T-helper 1 cell treated with Interleukin-12 subunit alpha and Interleukin-12 subunit beta and Interleukin-4 antibody, amounts not matched to agents 30 ng/mL and 1 ng/mL, for 36 hours (primary cell): ENCODE data around the gene CDH13. TPM values are rescaled to one million over a fixed set of nuclear protein-coding genes. Genes with fewer than 3 reads are reported as not detected.

ENCODE experiments used
- intact Hi-C: fragments of 100-400 bp; cut with micrococcal nuclease; formaldehyde crosslinking; loops from one replicate; pipeline ENCODE4 v1.15.1; 2024
- total RNA-seq: library from RNA; stranded (reverse); gene quantifications from 2 replicates; pipeline ENCODE4 v1.2.3, GENCODE V29; 2022

The CDH13 gene
- total RNA-seq, 1 donor from 2014 or later, result not detected

GRCh38 chr16:83393196-83393981 lies 766.6 kb downstream of the CDH13 start:
- intact Hi-C loops, result no loop called here

- intact Hi-C loops, result no loop called here
Measured at GRCh38 chr16:83397601-83398291, 771.0 kb downstream of the CDH13 start.

DNA sequence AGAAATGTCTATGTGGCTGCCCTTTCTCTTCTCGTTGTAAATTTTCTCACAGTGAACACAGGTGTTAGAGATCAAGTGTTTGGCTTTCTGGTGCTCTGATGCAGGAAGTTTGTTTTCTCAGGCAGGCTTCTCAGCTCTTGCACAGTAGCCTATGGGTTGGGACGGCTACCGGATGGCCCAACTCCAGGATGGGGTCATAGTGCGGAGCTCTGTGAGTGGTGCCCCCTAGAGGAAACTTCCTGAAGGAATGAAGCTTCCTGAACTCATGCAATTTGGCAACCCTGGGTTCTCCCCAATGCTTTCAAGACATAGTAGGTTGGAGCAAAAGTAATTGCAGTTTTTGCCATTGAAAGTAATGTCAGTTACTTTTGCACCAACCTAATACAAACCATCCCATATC lies 773.5 kb downstream of the CDH13 start:
- intact Hi-C loops, result no loop called here

DNA sequence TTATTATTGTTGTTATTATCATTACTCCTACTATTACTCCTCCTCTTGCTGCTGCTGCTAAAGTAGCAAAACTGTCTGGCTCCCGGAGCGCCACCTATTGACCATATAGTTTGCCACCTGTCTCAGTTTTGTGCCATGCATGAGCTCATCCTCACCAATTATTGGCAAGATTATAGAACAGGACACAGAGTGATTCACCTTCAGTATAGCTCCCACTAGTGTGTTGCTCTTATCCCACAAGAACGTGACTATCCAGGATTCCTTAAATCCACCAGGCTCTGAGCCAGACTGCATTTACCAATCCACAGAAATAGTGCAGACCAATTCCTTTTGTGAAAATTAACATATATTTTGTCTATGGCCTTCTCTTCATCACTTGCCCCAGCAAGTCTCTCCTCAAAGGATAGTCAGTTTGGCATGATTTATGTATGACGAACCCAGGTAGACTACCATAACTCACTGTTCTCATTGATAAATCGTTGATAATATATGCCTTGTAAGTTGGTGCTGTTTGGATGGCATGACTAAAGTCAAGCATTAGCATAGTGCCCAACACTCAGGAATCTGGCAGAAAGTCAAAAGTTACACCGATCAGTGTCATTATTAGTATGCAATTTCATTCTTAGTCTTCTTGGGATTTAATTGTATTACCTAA lies 775.5 kb downstream of the CDH13 start:
- intact Hi-C loops, result no loop called here

GRCh38 chr16:83402967-83403366 lies 776.2 kb downstream of the CDH13 start:
- intact Hi-C loops, result no loop called here

DNA sequence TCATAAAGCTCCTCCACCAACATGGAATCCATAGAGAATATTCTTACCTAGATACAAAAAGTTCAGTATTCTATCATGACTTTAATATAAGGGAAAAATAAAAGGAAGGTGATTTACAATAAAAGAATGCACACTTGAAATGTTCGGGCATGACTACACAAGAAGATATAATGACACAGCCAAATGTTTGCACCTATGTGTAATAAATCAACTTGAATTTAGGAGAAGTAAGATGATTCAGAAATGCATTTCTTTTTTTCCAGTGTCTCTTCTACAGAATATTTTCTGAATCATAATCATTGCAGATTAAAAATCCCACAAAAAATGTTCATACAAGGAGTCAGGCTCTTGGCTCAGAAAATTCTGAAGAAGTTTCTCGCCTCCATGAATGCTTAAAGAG lies 777.0 kb downstream of the CDH13 start:
- intact Hi-C loops, result no loop called here

DNA sequence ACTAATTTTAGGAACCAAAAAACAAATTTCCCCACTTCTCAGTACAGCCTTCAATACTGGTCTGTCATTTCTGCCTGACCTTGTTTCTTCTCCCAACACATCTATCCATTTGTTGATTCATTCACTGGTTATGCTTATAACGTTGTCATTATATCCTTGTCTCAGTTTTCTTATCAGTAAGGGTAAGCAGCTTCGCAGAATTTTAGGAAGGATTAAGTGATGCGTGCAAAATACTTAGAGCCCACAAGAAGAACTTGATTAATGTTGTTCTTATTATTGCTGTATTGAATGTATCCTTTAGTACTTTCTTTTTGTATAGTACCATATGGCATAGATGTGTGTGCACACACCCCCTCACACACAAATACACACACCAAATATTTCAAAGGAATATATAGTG lies 777.5 kb downstream of the CDH13 start:
- intact Hi-C loops, result no loop called here

- intact Hi-C loops, result no loop called here
Measured at GRCh38 chr16:83407928-83408327, 781.2 kb downstream of the CDH13 start.

DNA sequence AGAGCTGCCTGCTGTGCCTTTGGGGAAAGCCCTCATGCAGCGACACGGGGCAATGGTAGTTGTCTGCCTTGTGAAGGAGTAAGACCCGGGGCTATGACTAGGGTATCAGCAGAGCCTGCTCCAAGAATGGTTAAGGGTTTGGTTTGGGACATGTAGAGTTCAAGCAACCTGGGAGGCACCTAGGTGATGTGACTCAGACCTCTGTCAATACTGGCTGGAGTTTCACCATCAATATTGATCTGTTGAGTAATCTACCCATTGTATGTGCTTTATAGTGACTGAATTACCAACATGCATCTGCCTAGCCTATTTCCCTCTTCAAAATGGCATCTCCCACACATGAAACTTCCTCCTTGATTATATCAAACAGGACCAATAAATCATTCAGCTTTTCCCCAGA lies 782.6 kb downstream of the CDH13 start:
- intact Hi-C loops, result no loop called here

GRCh38 chr16:83418565-83418964 lies 791.8 kb downstream of the CDH13 start:
- intact Hi-C loops, result no loop called here

GRCh38 chr16:83420206-83420760 lies 793.5 kb downstream of the CDH13 start:
- intact Hi-C loops, result no loop called here

DNA sequence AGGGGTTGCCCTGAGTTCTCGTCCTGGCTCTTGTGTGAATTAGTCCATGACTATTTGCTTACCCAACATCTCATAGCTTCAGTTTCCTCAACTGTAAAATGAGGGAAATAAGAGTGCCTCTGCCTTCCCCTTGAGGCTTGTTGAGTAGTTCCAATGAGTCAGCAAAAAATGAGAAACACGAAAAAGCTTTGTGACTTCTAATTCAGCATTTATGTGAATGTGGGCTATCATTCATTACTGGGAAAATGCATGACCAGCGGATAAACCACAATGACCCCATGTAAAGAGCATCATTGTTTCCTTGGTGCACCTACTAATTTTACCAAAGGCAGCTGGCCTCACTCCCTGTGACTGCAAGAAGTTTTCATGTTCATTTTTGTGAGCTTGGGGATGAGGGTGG lies 806.4 kb downstream of the CDH13 start:
- intact Hi-C loops, result no loop called here

GRCh38 chr16:83437036-83437435 lies 810.3 kb downstream of the CDH13 start:
- intact Hi-C loops, result no loop called here

GRCh38 chr16:83438326-83438725 lies 811.6 kb downstream of the CDH13 start:
- intact Hi-C loops, result no loop called here

- intact Hi-C loops, result no loop called here
Measured at GRCh38 chr16:83439412-83439811, 812.6 kb downstream of the CDH13 start.

DNA sequence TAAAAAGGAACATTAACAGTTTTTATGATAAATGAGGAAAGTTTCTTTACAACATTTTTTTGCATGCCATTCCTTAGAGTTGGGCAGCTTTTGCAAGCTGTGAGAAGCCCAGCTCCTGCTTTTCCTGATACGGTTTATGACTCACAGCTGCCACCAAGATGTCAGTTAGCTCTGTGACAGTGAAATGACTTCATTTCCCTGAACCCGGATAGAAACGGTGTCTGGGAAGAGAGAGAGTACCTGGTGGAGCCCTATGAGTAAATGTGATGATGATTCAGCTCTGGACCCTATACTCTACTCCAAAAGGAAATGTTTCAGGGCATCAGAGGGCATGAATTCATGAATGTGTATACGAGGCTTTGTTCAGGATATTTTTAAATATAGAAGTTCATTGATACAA lies 814.7 kb downstream of the CDH13 start:
- intact Hi-C loops, result loop anchor here (10.0 kb wide), 1 partner anchor 63 kb away; no protein-coding TSS in a partner anchor

- intact Hi-C loops, result loop anchor here (10.0 kb wide), 1 partner anchor 61 kb away; no protein-coding TSS in a partner anchor
Measured at GRCh38 chr16:83443972-83444371, 817.2 kb downstream of the CDH13 start.

DNA sequence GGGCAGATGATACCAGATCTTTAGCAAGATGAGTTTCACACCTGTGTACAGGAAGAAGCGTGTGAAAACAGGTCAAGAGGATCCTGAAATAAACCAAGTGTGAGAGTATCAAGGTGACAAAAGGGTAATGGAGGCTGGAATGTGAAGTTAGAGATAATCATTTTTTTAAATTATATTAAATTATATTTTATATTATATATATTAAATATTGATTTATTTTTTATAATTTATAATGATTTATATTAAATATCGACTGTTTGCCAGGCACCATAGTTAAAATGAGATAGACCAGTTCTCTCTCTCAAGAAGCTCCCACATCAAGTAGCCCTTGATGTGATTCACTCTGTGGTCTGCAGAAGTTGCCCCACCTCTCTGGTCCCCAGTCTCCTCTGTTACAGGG lies 820.8 kb downstream of the CDH13 start:
- intact Hi-C loops, result loop anchor here (10.0 kb wide), 1 partner anchor 57 kb away; no protein-coding TSS in a partner anchor

- intact Hi-C loops, result loop anchor here (10.0 kb wide), 1 partner anchor 55 kb away; no protein-coding TSS in a partner anchor
Measured at GRCh38 chr16:83449861-83450260, 823.1 kb downstream of the CDH13 start.

DNA sequence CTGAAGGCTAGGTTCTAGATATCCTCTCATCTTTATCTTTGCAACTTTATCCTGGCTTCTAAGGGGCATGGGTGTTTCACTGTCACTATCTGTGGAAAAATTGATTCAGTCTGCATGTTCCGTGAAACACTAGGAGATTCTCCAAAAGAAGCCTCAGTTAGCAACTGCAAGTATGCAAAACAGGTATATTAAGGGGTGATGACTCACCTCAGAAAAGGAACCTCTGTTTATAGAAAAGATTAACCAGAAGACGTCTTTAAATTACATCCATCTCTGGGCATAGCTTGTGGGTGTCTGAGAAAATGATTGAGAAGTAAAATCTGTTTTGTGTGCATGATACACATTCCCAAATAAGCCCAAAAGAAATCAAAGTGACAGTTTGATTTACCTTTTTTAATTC lies 827.2 kb downstream of the CDH13 start:
- intact Hi-C loops, result no loop called here

DNA sequence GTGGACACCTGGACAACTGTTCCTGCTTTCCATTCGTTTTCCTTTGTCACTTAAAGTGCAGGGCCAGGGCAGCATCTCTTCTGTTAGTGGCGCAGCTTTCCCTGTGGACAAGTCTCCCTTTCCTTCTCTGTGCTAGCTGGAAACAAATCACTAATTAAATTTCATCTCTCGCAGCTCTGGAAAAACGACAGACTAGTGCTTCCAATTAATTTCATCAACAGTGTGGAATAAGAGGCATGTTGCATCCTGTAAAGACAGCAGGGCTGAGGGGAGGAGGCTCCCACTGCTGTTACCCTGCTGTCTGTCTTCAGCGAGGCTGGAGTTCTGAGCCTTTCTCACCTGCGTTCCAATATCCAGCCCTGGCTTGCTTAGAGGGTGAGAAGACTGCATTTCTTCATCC lies 828.9 kb downstream of the CDH13 start:
- intact Hi-C loops, result no loop called here

DNA sequence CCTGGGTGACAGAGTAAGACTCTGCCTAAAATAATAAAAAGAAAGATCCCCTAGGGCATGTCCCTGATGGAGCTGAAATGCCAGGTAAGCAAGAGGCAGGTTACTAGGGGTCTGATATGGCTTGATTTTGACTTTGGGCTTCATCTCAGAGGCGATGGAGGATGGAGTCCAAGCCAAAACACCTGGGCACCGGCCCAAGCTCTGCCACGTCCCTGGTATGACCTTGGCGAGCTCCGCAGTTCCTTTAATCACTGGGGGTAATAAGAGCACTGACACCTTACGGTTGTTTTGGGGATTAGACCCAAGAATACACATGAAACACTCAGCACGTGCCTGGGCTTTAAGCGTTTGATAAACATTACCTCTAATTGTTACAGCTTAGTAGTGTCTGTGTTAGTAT lies 830.2 kb downstream of the CDH13 start:
- intact Hi-C loops, result no loop called here
